GM23338 (cell line): ENCODE results near the gene PIGV. TPM values are rescaled to one million over a fixed set of nuclear protein-coding genes. Genes with fewer than 3 reads are reported as not detected.

Experiments
- ATAC-seq: fragments of 200-7000 bp; cut with Tn5 transposase; 3 replicates; pipeline ENCODE4 v1.9.1; 2020
- DNase-seq: peaks from one replicate; pipeline ENCODE4 v3.0.0-alpha.2; 2015; ENCODE audit warnings: low spot score
- H2AFZ ChIP-seq: fragments of 200-600 bp; sonication (generic); 2 replicates; pipeline ENCODE4 v1.8.0; 2016; ENCODE audit warnings: antibody characterized with exemption, mild to moderate bottlenecking, moderate library complexity
- H3F3A ChIP-seq: fragments of 200-600 bp; sonication (generic); replicated peaks from 2 replicates; pipeline ENCODE4 v1.8.0; 2017; ENCODE audit warnings: antibody characterized with exemption, mixed run types, low read depth
- H3K27ac ChIP-seq: fragments of 200-600 bp; sonication (generic); 2 replicates; pipeline ENCODE4 v1.6.1; 2016; ENCODE audit warnings: low read depth
- H3K27me3 ChIP-seq: fragments of 200-600 bp; sonication (generic); 2 replicates; pipeline ENCODE4 v1.8.0; 2016; ENCODE audit warnings: mild to moderate bottlenecking, mixed run types, moderate library complexity; ENCODE audit not compliant: insufficient read depth
- H3K36me3 ChIP-seq: fragments of 200-600 bp; sonication (generic); 2 replicates; pipeline ENCODE4 v1.8.0; 2016; ENCODE audit warnings: mild to moderate bottlenecking; ENCODE audit not compliant: insufficient read depth
- H3K4me1 ChIP-seq: fragments of 200-600 bp; sonication (generic); 2 replicates; pipeline ENCODE4 v1.8.0; 2016; ENCODE audit warnings: mild to moderate bottlenecking, moderate library complexity; ENCODE audit not compliant: insufficient read depth
- H3K4me2 ChIP-seq: fragments of 200-600 bp; sonication (generic); 2 replicates; pipeline ENCODE4 v1.7.1; 2017; ENCODE audit warnings: mixed run types
- H3K4me3 ChIP-seq: fragments of 200-600 bp; sonication (generic); 2 replicates; pipeline ENCODE4 v1.6.1; 2016; ENCODE audit warnings: mixed run types
- H3K79me2 ChIP-seq: fragments of 200-600 bp; sonication (generic); replicated peaks from 2 replicates; pipeline ENCODE4 v1.8.0; 2017; ENCODE audit warnings: mild to moderate bottlenecking; ENCODE audit not compliant: insufficient read depth
- H3K9me2 ChIP-seq: fragments of 200-600 bp; sonication (generic); 2 replicates; pipeline ENCODE4 v1.8.0; 2017; ENCODE audit not compliant: insufficient read depth
- H4K20me1 ChIP-seq: fragments of 200-600 bp; sonication (generic); replicated peaks from 2 replicates; pipeline ENCODE4 v1.8.0; 2017; ENCODE audit warnings: mild to moderate bottlenecking; ENCODE audit not compliant: insufficient read depth
- H3K27ac Mint-ChIP-seq: 2 replicates; pipeline ENCODE4 v1.8.0; 2020; ENCODE audit warnings: inconsistent platforms, mild to moderate bottlenecking, moderate library complexity, mixed read lengths
- H3K27me3 Mint-ChIP-seq: 3 replicates; pipeline ENCODE4 v1.8.0; 2022; ENCODE audit warnings: low read depth, mild to moderate bottlenecking, moderate library complexity, mixed read lengths, inconsistent platforms; ENCODE audit not compliant: insufficient read depth, poor library complexity
- H3K36me3 Mint-ChIP-seq: 3 replicates; pipeline ENCODE4 v1.8.0; 2021; ENCODE audit warnings: low read depth, mild to moderate bottlenecking, inconsistent platforms, moderate library complexity, mixed read lengths
- H3K4me1 Mint-ChIP-seq: 3 replicates; pipeline ENCODE4 v1.8.0; 2020; ENCODE audit warnings: mild to moderate bottlenecking, inconsistent platforms, mixed read lengths
- H3K4me3 Mint-ChIP-seq: 3 replicates; pipeline ENCODE4 v1.8.0; 2021; ENCODE audit warnings: moderate library complexity, mild to moderate bottlenecking, inconsistent platforms, mixed read lengths
- H3K9me3 Mint-ChIP-seq: 3 replicates; pipeline ENCODE4 v1.8.0; 2020; ENCODE audit warnings: moderate library complexity, mild to moderate bottlenecking, inconsistent platforms, mixed read lengths
- CREB1 ChIP-seq: fragments of 250-450 bp; sonication (Bioruptor Pico); IDR thresholded peaks from 2 replicates; pipeline ENCODE4 v1.5.0; 2020; ENCODE audit warnings: low read depth, mild to moderate bottlenecking, moderate library complexity
- EZH2 ChIP-seq: fragments of 200-600 bp; sonication (generic); IDR thresholded peaks from one replicate; pipeline ENCODE4 v1.8.0; 2017; ENCODE audit warnings: antibody characterized with exemption, mild to moderate bottlenecking, low read depth; ENCODE audit not compliant: unreplicated experiment
- EZH2phosphoT487 ChIP-seq: fragments of 200-600 bp; sonication (generic); IDR thresholded peaks from one replicate; pipeline ENCODE4 v1.8.1; 2018; ENCODE audit warnings: antibody characterized with exemption; ENCODE audit not compliant: unreplicated experiment
- JUNB ChIP-seq: IDR thresholded peaks from one replicate; pipeline ENCODE4 v1.6.1; 2016; ENCODE audit warnings: antibody characterized with exemption; ENCODE audit not compliant: unreplicated experiment
- NANOG ChIP-seq: IDR thresholded peaks from 2 replicates; pipeline ENCODE4 v1.6.1; 2016; ENCODE audit warnings: antibody characterized with exemption, borderline replicate concordance
- POLR2AphosphoS5 ChIP-seq: IDR thresholded peaks from 2 replicates; pipeline ENCODE4 v1.6.1; 2016; ENCODE audit warnings: antibody characterized with exemption, low read depth
- STAT1 ChIP-seq: IDR thresholded peaks from one replicate; pipeline ENCODE4 v1.6.1; 2016; ENCODE audit warnings: antibody characterized with exemption; ENCODE audit not compliant: unreplicated experiment
- ZNF114 ChIP-seq: fragments of 250-450 bp; sonication (Bioruptor Pico); IDR thresholded peaks from 2 replicates; pipeline ENCODE4 v1.5.0; 2020; ENCODE audit warnings: mild to moderate bottlenecking, moderate library complexity
- ZNF331 ChIP-seq: fragments of 250-450 bp; sonication (Bioruptor Pico); IDR thresholded peaks from 2 replicates; pipeline ENCODE4 v1.5.0; 2020; ENCODE audit warnings: low read depth, mild to moderate bottlenecking, moderate library complexity
- polyA plus RNA-seq: library from polyadenylated mRNA; unstranded; fragments of >200 nt; fragmentation: Nextera tagmentation; extraction: Ambion mirVana; gene quantifications from 2 replicates; pipeline ENCODE4 v1.2.1, GENCODE V29; 2016
- total RNA-seq: library from RNA; depleted of rRNA; stranded (reverse); fragments of >200 nt; shearing (Covaris generic); gene quantifications from 2 replicates; pipeline ENCODE4 v1.2.3, GENCODE V29; 2014
- TF ChIP-seq, protein P1 (sequence below), 2 experiments: fragments of 200-600 bp in 1 of 2; sonication (generic) in 1 of 2; conservative IDR thresholded peaks; 2 replicates each; pipeline versions ENCODE4 v1.5.1 to v1.6.1; 2016 to 2017; ENCODE audit warnings: antibody characterized with exemption in 2 of 2, low read depth in 2 of 2, mild to moderate bottlenecking in 2 of 2, moderate library complexity in 1 of 2
- TF ChIP-seq, protein P2 (sequence below): IDR thresholded peaks from 2 replicates; pipeline ENCODE4 v1.6.1; 2016; ENCODE audit warnings: antibody characterized with exemption
- TF ChIP-seq, protein P3 (sequence below): IDR thresholded peaks from one replicate; pipeline ENCODE4 v1.6.1; 2018; ENCODE audit warnings: antibody characterized with exemption; ENCODE audit not compliant: unreplicated experiment
- TF ChIP-seq, protein P4 (sequence below): fragments of 250-450 bp; sonication (Bioruptor Pico); IDR thresholded peaks from 2 replicates; pipeline ENCODE4 v1.5.0; 2020; ENCODE audit warnings: mild to moderate bottlenecking, moderate library complexity

PIGV gene
- total and polyA plus RNA-seq, 2 experiments from 2014 or later = 4.5 to 12.6 TPM

DNA sequence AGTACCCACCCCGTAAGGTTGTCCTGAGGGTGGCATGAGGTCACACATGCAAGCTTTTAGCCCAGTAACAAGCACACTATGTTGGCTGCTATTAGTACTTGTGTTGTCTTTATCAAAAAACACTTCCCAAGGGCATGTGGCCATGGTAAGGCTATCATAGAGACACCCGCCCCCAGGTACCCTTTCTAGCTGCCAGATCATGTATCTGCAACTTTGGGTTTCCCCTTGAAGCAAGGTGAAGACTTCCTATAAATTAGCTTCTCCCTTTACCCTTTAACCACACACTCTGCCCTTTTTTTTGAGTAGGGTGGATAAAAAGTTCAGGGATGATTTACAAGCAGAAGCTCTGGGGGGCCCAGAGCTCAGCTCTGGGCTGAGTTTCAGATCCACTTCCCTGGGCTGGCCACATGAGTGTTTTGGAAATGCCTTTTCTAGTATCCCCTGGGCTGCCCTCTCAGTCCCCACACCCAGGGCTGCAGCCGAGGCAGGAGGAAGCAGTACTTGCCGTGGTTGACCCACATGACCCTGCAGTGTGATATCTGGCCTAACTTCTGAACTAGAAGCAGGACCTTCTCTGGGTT is 40.8 kb downstream of the PIGV start:
- H3K4me3 ChIP-seq = no peak overlapping the region
- no peak overlapping the region for H3K27ac Mint-ChIP-seq
- H3K4me1 ChIP-seq = peaks cover 20% of the 10 kb centered on the region
- H3K4me3 Mint-ChIP-seq = peak overlapping the region; percentile 82
- TF ChIP-seq NANOG (no peak), JUNB (no peak), ZNF114 (CRISPR knock-in tag) (no peak), ZNF331 (no peak), STAT1 (no peak), POLR2AphosphoS5 (no peak), EZH2 (no peak), EZH2phosphoT487 (no peak), CREB1 (CRISPR knock-in tag) (no peak)
- TF ChIP-seq, protein P1, sequence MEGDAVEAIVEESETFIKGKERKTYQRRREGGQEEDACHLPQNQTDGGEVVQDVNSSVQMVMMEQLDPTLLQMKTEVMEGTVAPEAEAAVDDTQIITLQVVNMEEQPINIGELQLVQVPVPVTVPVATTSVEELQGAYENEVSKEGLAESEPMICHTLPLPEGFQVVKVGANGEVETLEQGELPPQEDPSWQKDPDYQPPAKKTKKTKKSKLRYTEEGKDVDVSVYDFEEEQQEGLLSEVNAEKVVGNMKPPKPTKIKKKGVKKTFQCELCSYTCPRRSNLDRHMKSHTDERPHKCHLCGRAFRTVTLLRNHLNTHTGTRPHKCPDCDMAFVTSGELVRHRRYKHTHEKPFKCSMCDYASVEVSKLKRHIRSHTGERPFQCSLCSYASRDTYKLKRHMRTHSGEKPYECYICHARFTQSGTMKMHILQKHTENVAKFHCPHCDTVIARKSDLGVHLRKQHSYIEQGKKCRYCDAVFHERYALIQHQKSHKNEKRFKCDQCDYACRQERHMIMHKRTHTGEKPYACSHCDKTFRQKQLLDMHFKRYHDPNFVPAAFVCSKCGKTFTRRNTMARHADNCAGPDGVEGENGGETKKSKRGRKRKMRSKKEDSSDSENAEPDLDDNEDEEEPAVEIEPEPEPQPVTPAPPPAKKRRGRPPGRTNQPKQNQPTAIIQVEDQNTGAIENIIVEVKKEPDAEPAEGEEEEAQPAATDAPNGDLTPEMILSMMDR (conservative IDR thresholded peaks at IDR 0.05; ENCODE audit: low read depth in 2 of 2) = no peak
- TF ChIP-seq, protein P2, sequence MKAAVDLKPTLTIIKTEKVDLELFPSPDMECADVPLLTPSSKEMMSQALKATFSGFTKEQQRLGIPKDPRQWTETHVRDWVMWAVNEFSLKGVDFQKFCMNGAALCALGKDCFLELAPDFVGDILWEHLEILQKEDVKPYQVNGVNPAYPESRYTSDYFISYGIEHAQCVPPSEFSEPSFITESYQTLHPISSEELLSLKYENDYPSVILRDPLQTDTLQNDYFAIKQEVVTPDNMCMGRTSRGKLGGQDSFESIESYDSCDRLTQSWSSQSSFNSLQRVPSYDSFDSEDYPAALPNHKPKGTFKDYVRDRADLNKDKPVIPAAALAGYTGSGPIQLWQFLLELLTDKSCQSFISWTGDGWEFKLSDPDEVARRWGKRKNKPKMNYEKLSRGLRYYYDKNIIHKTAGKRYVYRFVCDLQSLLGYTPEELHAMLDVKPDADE = no peak
- TF ChIP-seq, protein P3, sequence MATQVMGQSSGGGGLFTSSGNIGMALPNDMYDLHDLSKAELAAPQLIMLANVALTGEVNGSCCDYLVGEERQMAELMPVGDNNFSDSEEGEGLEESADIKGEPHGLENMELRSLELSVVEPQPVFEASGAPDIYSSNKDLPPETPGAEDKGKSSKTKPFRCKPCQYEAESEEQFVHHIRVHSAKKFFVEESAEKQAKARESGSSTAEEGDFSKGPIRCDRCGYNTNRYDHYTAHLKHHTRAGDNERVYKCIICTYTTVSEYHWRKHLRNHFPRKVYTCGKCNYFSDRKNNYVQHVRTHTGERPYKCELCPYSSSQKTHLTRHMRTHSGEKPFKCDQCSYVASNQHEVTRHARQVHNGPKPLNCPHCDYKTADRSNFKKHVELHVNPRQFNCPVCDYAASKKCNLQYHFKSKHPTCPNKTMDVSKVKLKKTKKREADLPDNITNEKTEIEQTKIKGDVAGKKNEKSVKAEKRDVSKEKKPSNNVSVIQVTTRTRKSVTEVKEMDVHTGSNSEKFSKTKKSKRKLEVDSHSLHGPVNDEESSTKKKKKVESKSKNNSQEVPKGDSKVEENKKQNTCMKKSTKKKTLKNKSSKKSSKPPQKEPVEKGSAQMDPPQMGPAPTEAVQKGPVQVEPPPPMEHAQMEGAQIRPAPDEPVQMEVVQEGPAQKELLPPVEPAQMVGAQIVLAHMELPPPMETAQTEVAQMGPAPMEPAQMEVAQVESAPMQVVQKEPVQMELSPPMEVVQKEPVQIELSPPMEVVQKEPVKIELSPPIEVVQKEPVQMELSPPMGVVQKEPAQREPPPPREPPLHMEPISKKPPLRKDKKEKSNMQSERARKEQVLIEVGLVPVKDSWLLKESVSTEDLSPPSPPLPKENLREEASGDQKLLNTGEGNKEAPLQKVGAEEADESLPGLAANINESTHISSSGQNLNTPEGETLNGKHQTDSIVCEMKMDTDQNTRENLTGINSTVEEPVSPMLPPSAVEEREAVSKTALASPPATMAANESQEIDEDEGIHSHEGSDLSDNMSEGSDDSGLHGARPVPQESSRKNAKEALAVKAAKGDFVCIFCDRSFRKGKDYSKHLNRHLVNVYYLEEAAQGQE = no peak
- TF ChIP-seq, protein P4, sequence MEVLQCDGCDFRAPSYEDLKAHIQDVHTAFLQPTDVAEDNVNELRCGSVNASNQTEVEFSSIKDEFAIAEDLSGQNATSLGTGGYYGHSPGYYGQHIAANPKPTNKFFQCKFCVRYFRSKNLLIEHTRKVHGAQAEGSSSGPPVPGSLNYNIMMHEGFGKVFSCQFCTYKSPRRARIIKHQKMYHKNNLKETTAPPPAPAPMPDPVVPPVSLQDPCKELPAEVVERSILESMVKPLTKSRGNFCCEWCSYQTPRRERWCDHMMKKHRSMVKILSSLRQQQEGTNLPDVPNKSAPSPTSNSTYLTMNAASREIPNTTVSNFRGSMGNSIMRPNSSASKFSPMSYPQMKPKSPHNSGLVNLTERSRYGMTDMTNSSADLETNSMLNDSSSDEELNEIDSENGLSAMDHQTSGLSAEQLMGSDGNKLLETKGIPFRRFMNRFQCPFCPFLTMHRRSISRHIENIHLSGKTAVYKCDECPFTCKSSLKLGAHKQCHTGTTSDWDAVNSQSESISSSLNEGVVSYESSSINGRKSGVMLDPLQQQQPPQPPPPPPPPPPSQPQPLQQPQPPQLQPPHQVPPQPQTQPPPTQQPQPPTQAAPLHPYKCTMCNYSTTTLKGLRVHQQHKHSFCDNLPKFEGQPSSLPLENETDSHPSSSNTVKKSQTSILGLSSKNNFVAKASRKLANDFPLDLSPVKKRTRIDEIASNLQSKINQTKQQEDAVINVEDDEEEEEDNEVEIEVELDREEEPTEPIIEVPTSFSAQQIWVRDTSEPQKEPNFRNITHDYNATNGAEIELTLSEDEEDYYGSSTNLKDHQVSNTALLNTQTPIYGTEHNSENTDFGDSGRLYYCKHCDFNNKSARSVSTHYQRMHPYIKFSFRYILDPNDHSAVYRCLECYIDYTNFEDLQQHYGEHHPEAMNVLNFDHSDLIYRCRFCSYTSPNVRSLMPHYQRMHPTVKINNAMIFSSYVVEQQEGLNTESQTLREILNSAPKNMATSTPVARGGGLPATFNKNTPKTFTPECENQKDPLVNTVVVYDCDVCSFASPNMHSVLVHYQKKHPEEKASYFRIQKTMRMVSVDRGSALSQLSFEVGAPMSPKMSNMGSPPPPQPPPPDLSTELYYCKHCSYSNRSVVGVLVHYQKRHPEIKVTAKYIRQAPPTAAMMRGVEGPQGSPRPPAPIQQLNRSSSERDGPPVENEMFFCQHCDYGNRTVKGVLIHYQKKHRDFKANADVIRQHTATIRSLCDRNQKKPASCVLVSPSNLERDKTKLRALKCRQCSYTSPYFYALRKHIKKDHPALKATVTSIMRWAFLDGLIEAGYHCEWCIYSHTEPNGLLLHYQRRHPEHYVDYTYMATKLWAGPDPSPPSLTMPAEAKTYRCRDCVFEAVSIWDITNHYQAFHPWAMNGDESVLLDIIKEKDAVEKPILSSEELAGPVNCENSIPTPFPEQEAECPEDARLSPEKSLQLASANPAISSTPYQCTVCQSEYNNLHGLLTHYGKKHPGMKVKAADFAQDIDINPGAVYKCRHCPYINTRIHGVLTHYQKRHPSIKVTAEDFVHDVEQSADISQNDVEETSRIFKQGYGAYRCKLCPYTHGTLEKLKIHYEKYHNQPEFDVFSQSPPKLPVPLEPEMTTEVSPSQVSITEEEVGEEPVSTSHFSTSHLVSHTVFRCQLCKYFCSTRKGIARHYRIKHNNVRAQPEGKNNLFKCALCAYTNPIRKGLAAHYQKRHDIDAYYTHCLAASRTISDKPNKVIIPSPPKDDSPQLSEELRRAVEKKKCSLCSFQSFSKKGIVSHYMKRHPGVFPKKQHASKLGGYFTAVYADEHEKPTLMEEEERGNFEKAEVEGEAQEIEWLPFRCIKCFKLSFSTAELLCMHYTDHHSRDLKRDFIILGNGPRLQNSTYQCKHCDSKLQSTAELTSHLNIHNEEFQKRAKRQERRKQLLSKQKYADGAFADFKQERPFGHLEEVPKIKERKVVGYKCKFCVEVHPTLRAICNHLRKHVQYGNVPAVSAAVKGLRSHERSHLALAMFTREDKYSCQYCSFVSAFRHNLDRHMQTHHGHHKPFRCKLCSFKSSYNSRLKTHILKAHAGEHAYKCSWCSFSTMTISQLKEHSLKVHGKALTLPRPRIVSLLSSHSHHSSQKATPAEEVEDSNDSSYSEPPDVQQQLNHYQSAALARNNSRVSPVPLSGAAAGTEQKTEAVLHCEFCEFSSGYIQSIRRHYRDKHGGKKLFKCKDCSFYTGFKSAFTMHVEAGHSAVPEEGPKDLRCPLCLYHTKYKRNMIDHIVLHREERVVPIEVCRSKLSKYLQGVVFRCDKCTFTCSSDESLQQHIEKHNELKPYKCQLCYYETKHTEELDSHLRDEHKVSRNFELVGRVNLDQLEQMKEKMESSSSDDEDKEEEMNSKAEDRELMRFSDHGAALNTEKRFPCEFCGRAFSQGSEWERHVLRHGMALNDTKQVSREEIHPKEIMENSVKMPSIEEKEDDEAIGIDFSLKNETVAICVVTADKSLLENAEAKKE = no peak
- ATAC-seq (no peak), DNase-seq (no peak)
- H3K27ac ChIP-seq = no peak overlapping the region
- peaks cover 7% of the 10 kb centered on the region; the same call in 1 of the 2 replicates for H3F3A ChIP-seq
- peaks cover 4% of the 10 kb centered on the region; the same call in 1 of the 2 replicates for H3K79me2 ChIP-seq
- peaks cover 35% of the 10 kb centered on the region for H3K4me1 Mint-ChIP-seq
- H3K9me3 Mint-ChIP-seq = no peaks in the 10 kb centered on the region; the same call in 2 of the 3 replicates
- peaks cover 3% of the 10 kb centered on the region; the same call in 1 of the 2 replicates for H3K27me3 ChIP-seq
- H2AFZ ChIP-seq = no peak overlapping the region
- H3K4me2 ChIP-seq = no peak overlapping the region
- peaks cover 5% of the 10 kb centered on the region for H4K20me1 ChIP-seq
- H3K9me2 ChIP-seq = no peaks in the 10 kb centered on the region
- 0 out of 2 replicates have a peak, but pooled peaks cover 6% of the 10 kb centered on the region for H3K36me3 ChIP-seq
- H3K36me3 Mint-ChIP-seq = peaks cover 15% of the 10 kb centered on the region
- peaks cover 17% of the 10 kb centered on the region for H3K27me3 Mint-ChIP-seq
